ENCODE results near the gene ELOVL4. TPM values are rescaled to one million over a fixed set of nuclear protein-coding genes. Genes with fewer than 3 reads are reported as not detected.

The ELOVL4 gene
- total RNA-seq, 1 donor from 2014 or later = 0.24 TPM

- Histone ChIP-seq H3K36me3 (no peaks in the 10 kb centered on the region), H3K4me1 (no peaks in the 10 kb centered on the region), H3K27me3 (ENCODE audit: low read depth) (no peaks in the 10 kb centered on the region), H3K9me3 (no peaks in the 10 kb centered on the region), H3K4me3 (no peak overlapping the region), H3K27ac (no peak overlapping the region)
- no peak for ATAC-seq
- intact Hi-C loops (cut with DNase I) = no loop called here
- TF ChIP-seq CTCF (IDR thresholded peaks at IDR 0.05) = no peak
- DNase-seq = no peak
Observed at GRCh38 chr6:79909517-79909916, 37.8 kb downstream of the ELOVL4 start.

DNA sequence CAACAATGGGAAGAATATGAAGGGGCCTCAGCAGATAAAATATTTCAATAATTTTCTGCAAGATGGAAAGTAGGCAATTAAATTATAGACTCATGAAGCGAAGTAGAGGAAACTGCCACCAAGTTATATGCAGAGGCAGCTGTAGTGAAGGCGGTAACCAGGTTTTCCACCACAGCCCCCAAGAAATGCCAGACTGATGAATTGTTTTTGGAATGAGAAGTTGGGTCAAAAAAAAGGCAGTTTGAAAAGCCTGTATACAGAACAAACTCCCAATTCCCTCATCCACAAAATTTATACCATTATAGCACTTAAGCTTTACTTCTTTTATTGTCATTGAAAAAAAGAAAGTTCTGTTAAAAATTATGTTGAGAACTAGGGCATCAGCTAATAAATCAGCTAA, 45.3 kb downstream of the ELOVL4 start:
- Histone ChIP-seq H3K9me3 (no peaks in the 10 kb centered on the region), H3K4me3 (no peak overlapping the region), H3K27me3 (ENCODE audit: low read depth) (no peaks in the 10 kb centered on the region), H3K27ac (no peak overlapping the region), H3K36me3 (no peaks in the 10 kb centered on the region), H3K4me1 (no peaks in the 10 kb centered on the region)
- TF ChIP-seq CTCF (IDR thresholded peaks at IDR 0.05) = no peak
- no peak for DNase-seq
- intact Hi-C loops (cut with DNase I) = no loop called here
- no peak for ATAC-seq

DNA sequence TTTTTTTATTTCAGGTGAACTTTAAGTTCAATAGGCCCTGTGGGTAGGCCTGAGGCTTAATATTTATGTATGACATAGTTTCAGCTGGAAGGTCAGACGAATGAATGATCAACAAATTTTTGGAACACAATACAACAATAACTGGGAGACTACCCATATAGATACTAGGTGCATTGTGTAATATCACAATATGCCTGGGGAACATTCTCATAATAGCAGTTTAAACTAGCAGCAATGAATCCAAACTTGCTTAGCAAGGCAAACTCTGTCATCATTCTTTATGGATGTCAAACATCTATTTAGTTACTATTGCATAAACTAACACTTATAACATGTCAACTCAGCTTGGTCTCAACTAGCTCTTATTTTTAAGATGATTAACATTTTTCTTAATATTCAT, 49.3 kb downstream of the ELOVL4 start:
- H3K27me3 ChIP-seq (ENCODE audit: low read depth) = no peaks in the 10 kb centered on the region
- DNase-seq = no peak
- TF ChIP-seq CTCF (IDR thresholded peaks at IDR 0.05) = no peak

GRCh38 chr6:79896075-79896449, 51.3 kb downstream of the ELOVL4 start:
- Histone ChIP-seq H3K36me3 (no peaks in the 10 kb centered on the region), H3K9me3 (no peaks in the 10 kb centered on the region), H3K4me1 (no peaks in the 10 kb centered on the region), H3K4me3 (no peak overlapping the region), H3K27me3 (ENCODE audit: low read depth) (no peaks in the 10 kb centered on the region), H3K27ac (no peak overlapping the region)
- TF ChIP-seq CTCF (IDR thresholded peaks at IDR 0.05) = no peak
- intact Hi-C loops (cut with DNase I) = no loop called here
- ATAC-seq (no peak), DNase-seq (no peak)

More for the DNA sequence above, 49.3 kb downstream of the ELOVL4 start:
- Histone ChIP-seq H3K36me3 (no peaks in the 10 kb centered on the region), H3K9me3 (no peaks in the 10 kb centered on the region), H3K4me3 (no peak overlapping the region), H3K4me1 (no peaks in the 10 kb centered on the region), H3K27ac (no peak overlapping the region)
- ATAC-seq = no peak
- intact Hi-C loops (cut with DNase I) = no loop called here

DNA sequence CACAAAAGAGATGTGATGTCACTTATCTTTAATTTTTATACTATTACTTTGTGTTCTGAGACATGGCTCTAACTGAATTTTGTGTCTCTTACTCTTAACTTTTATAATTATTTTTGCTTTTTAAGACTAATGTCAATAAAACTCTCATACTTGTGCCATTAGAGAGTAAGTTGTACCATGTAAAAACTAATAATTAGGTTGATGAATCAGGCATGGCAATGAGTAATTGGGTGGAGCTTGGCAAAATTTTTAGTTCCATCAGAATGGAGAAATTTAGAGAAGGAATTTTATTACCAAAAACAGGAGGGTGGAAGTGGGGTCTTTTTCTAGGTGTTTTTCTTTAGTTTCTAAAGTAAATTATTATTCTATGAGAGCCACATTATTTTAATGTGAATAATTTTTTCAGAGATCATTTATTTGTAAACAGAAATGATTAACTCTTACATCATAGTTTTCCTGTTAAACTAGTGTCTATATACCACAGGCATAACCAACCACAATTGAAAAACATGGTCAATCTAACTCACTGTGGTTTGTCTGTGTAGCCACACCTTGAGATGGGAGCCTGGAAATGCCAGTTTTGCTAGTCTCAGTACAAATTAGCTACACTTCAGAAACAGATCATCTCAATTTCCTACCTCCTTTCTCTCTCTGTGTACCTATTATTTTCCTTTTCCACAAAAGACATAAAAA, 51.8 kb downstream of the ELOVL4 start:
- Histone ChIP-seq H3K36me3 (no peaks in the 10 kb centered on the region), H3K4me3 (no peak overlapping the region), H3K4me1 (no peaks in the 10 kb centered on the region), H3K27me3 (ENCODE audit: low read depth) (no peaks in the 10 kb centered on the region), H3K27ac (no peak overlapping the region), H3K9me3 (no peaks in the 10 kb centered on the region)
- ATAC-seq (no peak), DNase-seq (no peak)
- intact Hi-C loops (cut with DNase I) = no loop called here
- TF ChIP-seq CTCF (IDR thresholded peaks at IDR 0.05) = no peak
